Renal cortical epithelial cell (primary cell): Measurements from ENCODE around the gene MYBPC1. TPM values are rescaled to one million over a fixed set of nuclear protein-coding genes. Genes with fewer than 3 reads are reported as not detected.
"Not testable (repeated sequence)": the region's sequence is repeated elsewhere in the genome, so short reads cannot be mapped to it uniquely, and the experiment has no call there.

Experiments used
- DNase-seq: peaks from one replicate; pipeline ENCODE4 v3.0.0-alpha.2; 2011; ENCODE audit warnings: low read depth
- total RNA-seq: library from RNA; depleted of rRNA; stranded (reverse); fragments of >200 nt; gene quantifications from 2 replicates; pipeline ENCODE4 v1.2.3, GENCODE V29; 2014

MYBPC1 gene
- not detected in 2 replicates for total RNA-seq

- DNase-seq = no peak
These were observed at the start of gene MYBPC1 for GRCh38 chr12:101594700-101595099. Gene MYBPC1, plus strand, starts transcription at chr12:101594971. Its CDS starts 100 bp downstream, at chr12:101595071.

- no peak for DNase-seq
These were observed 43.2 kb upstream of the MYBPC1 start for GRCh38 chr12:101551362-101552114.

GRCh38 chr12:101552277-101552676 is 42.5 kb upstream of the MYBPC1 start:
- peak; percentile 3 for DNase-seq

- no peak for DNase-seq
These were observed 37.7 kb upstream of the MYBPC1 start for GRCh38 chr12:101557094-101557493.

GRCh38 chr12:101558726-101559125 is 36.0 kb upstream of the MYBPC1 start:
- DNase-seq = not testable (repeated sequence)

- peak; percentile 9 for DNase-seq
These were observed 31.6 kb upstream of the MYBPC1 start for GRCh38 chr12:101563212-101563611.

- no peak for DNase-seq
These were observed 29.9 kb upstream of the MYBPC1 start for GRCh38 chr12:101564912-101565311.

- DNase-seq = peak; percentile 3
These were observed 28.5 kb upstream of the MYBPC1 start for GRCh38 chr12:101566318-101566717.

- DNase-seq = no peak
These were observed 26.9 kb upstream of the MYBPC1 start for GRCh38 chr12:101567918-101568317.

- peak; percentile 52 for DNase-seq
These were observed 24.7 kb upstream of the MYBPC1 start for GRCh38 chr12:101570047-101570446.

- no peak for DNase-seq
These were observed 23.7 kb upstream of the MYBPC1 start for GRCh38 chr12:101571105-101571504.

- no peak for DNase-seq
These were observed 21.0 kb upstream of the MYBPC1 start for GRCh38 chr12:101573743-101574142.

- DNase-seq = no peak
These were observed 16.4 kb upstream of the MYBPC1 start for GRCh38 chr12:101578417-101578816.

- no peak for DNase-seq
These were observed 13.6 kb upstream of the MYBPC1 start for GRCh38 chr12:101581190-101581589.

- no peak for DNase-seq
These were observed 11.8 kb upstream of the MYBPC1 start for GRCh38 chr12:101582937-101583336.

- no peak for DNase-seq
These were observed 4.4 kb upstream of the MYBPC1 start for GRCh38 chr12:101590383-101590782.

- DNase-seq = no peak
These were observed 3.0 kb upstream of the MYBPC1 start for GRCh38 chr12:101591781-101592180.

- no peak for DNase-seq
These were observed 2.3 kb upstream of the MYBPC1 start for GRCh38 chr12:101592448-101592847.

GRCh38 chr12:101592921-101593320 is 1.9 kb upstream of the MYBPC1 start:
- DNase-seq = no peak

- no peak for DNase-seq
These were observed 1.4 kb downstream of the MYBPC1 start for GRCh38 chr12:101596172-101596571.

- DNase-seq = no peak
These were observed 2.4 kb downstream of the MYBPC1 start for GRCh38 chr12:101597164-101597563.

- no peak for DNase-seq
These were observed 3.7 kb downstream of the MYBPC1 start for GRCh38 chr12:101598483-101598882.

- DNase-seq = no peak
These were observed 4.5 kb downstream of the MYBPC1 start for GRCh38 chr12:101599311-101599710.
